Heart right ventricle (tissue), 16 donors: ENCODE results near the gene GLIPR2. TPM values are rescaled to one million over a fixed set of nuclear protein-coding genes. Genes with fewer than 3 reads are reported as not detected.

ENCODE experiments used
- ATAC-seq, 8 donors: fragments of 200-7000 bp; cut with Tn5 transposase; one replicate each; pipeline ENCODE4 v1.9.1; 2020; ENCODE audit warnings: mild to moderate bottlenecking in 8 of 8, moderate library complexity in 8 of 8, moderate number of reproducible peaks in 1 of 8
- DNase-seq, 2 donors: peaks; one replicate each; pipeline ENCODE4 v3.0.0-alpha.2; 2020
- H3K27ac ChIP-seq, 10 donors: fragments of 200-600 bp; sonication (generic) in 2 of 10; one replicate each; pipeline versions ENCODE4 v1.5.0 to v1.8.0; 2020 to 2022; ENCODE audit warnings: mild to moderate bottlenecking in 3 of 10
- H3K27me3 ChIP-seq, 7 donors: fragments of 200-600 bp; one replicate each; pipeline ENCODE4 v1.8.0; 2021 to 2022; ENCODE audit warnings: mild to moderate bottlenecking in 2 of 7
- H3K36me3 ChIP-seq, 9 donors: fragments of 200-600 bp; sonication (generic) in 1 of 9; one replicate each; pipeline versions ENCODE4 v1.5.0 to v1.8.0; 2020 to 2022; ENCODE audit warnings: mild to moderate bottlenecking in 2 of 9
- H3K4me1 ChIP-seq, 9 donors: fragments of 200-600 bp; sonication (generic) in 1 of 9; one replicate each; pipeline versions ENCODE4 v1.5.0 to v1.8.0; 2020 to 2022; ENCODE audit warnings: mild to moderate bottlenecking in 4 of 9
- H3K4me3 ChIP-seq, 10 donors: fragments of 200-600 bp; sonication (generic) in 2 of 10; one replicate each; pipeline versions ENCODE4 v1.5.0 to v1.8.0; 2020 to 2022; ENCODE audit warnings: mild to moderate bottlenecking in 7 of 10, moderate library complexity in 2 of 10
- H3K9me3 ChIP-seq, 11 donors: fragments of 200-600 bp in 10 of 11; sonication (generic) in 2 of 11; one replicate each; pipeline versions ENCODE4 v1.5.0 to v1.8.0; 2013 to 2022; ENCODE audit warnings: mild to moderate bottlenecking in 2 of 11, control low read depth in 1 of 11, moderate library complexity in 1 of 11
- CTCF ChIP-seq, 9 donors: fragments of 200-600 bp; sonication (generic) in 2 of 9; IDR thresholded peaks; one replicate each; pipeline versions ENCODE4 v1.5.0 to v1.8.0; 2021 to 2022; ENCODE audit warnings: antibody characterized with exemption in 9 of 9, mild to moderate bottlenecking in 5 of 9, moderate library complexity in 1 of 9
- WGBS, 2 donors: extraction: QIAGEN DNeasy Blood & Tissue Kit; methylation state at CpG; one replicate each; pipeline ENCODE4 v1.1.7; 2013; ENCODE audit warnings: inconsistent platforms in 1 of 2; 5-methylcytosine and 5-hydroxymethylcytosine counted together
- intact Hi-C, 10 donors: fragments of 100-400 bp; cut with DNase I; formaldehyde crosslinking; loops; one replicate each; pipeline versions ENCODE4 v1.11.1 to v1.14.2; 2022
- polyA plus RNA-seq, 2 donors: library from polyadenylated mRNA; stranded (reverse); fragments of 200-250 nt; gene quantifications; one replicate each; pipeline ENCODE4 v1.2.3, GENCODE V29; 2013
- total RNA-seq, 10 donors: library from RNA; stranded (reverse); fragmentation: NEBNext Ultra II Directional in 3 of 10; extraction: Animal tissue kit (Norgen Biotek cat#: 25700) in 3 of 10; gene quantifications; one replicate each; pipeline versions ENCODE4 v1.2.1 to v1.2.4, GENCODE V29; 2021 to 2023
- donor health status: Arrhythmogenic right ventricular cardiomyopathy.
- donor health status: ischemic (EF 13 %, LVEDD 7.1; RV severe dilation, severe dysfunction).
- donor health status: healthy with polysubstance abuse.
- donor health status: DM: no; HTN: yes; CAD: no.
- donor health status: DM: no; HTN: no; CAD: no.
- donor health status: ischemic (EF 25% LVEDD 6.9; RV normal size, moderate dysfunction).
- donor health status: ischemic (EF 25% LVEDD 5.7; RV mildly dilated, moderate dysfunction).
- donor health status: healthy.
- donor health status: DM: yes; HTN: yes; CAD: no.
- donor health status: Ischemic cardiomyopathy.
- donor health status: ischemic (EF 35%, LVEDD 5.7; RV mildly dilated, moderate dysfunction).
- donor health status: nonischemic (EF 11% LVEDD 7.7; RV severe dilation, severe dysfunction).
- donor health status: DM: yes; HTN: yes; CAD: no.
- donor health status: PGD.
- donor health status: ischemic (EF 29% LVEDD 5.4; RV normal size, mild dysfunction).
- donor health status: nonischemic (EF 23%, LVEDD 6.1; RV moderate dilation, normal function).

The GLIPR2 gene
- total and polyA plus RNA-seq, 12 donors, result 4.7 to 19.2 (median 7.1) TPM

GRCh38 chr9:36162211-36162738, 25.7 kb downstream of the GLIPR2 start:
- ATAC-seq (no peak), DNase-seq (no peak)
- WGBS, 2 donors, result 90 to 92% methylated on average over 17 of the region's 17 CpGs
- H3K27ac ChIP-seq, result peak overlapping the region in 9 of 10 donors; percentile 52 to 90 (median 77)
- intact Hi-C loops, result loop anchor here in 2 of 10 donors (10.0 kb wide), 2 partner anchors 147 to 207 kb away; partner anchors contain the start of gene OR2S2 (in 2 of the 2)
- peaks cover 0 to 6% (median 0%) of the 10 kb centered on the region in 7 donors for H3K27me3 ChIP-seq
- no peaks in the 10 kb centered on the region for H3K9me3 ChIP-seq
- H3K4me3 ChIP-seq, result no peak overlapping the region
- H3K4me1 ChIP-seq, result peaks cover 8 to 67% (median 30%) of the 10 kb centered on the region in 9 donors
- no peak for TF ChIP-seq CTCF (IDR thresholded peaks at IDR 0.05)
- H3K36me3 ChIP-seq, result peaks cover 0 to 27% (median 0%) of the 10 kb centered on the region in 9 donors

- Histone ChIP-seq H3K27ac (peak overlapping the region; percentile 52 to 90 (median 78)), H3K27me3 (peaks cover 0 to 6% (median 0%) of the 10 kb centered on the region in 7 donors), H3K4me1 (peaks cover 8 to 60% (median 30%) of the 10 kb centered on the region in 9 donors), H3K36me3 (peaks cover 0 to 25% (median 0%) of the 10 kb centered on the region in 9 donors), H3K9me3 (no peaks in the 10 kb centered on the region), H3K4me3 (no peak overlapping the region)
- no peak for TF ChIP-seq CTCF (IDR thresholded peaks at IDR 0.05)
- ATAC-seq (peak; percentile 51 to 76 (median 72)), DNase-seq (peak; percentile 71 to 74)
- intact Hi-C loops, result loop anchor here in 2 of 10 donors (10.0 kb wide), 2 partner anchors 148 to 208 kb away; partner anchors contain the start of gene OR2S2 (in 2 of the 2)
- 31 to 33% methylated on average over 9 of the region's 9 CpGs for WGBS, 2 donors
Observed at GRCh38 chr9:36163049-36163785, 26.7 kb downstream of the GLIPR2 start.

DNA sequence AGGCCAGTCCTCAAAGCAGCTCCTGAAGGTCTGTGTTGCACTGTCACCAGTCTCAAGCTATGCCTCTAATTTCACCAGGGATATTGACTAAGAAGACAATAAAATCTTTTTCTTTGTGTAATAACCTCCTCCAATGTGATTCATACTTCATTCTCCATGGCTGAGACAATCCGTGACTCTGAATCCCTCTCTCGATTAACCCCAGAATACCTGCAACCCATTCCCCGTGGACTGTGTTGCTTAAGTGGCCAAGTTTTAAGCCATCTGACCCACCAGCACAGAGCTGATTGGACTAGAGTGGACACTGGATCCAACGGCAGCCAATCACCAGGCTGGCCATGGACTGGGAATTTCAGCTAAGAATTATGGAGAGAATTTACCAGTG, 27.2 kb downstream of the GLIPR2 start:
- H3K27ac ChIP-seq, result peak overlapping the region; percentile 52 to 90 (median 78)
- H3K36me3 ChIP-seq, result peaks cover 0 to 21% (median 0%) of the 10 kb centered on the region in 9 donors
- no peaks in the 10 kb centered on the region for H3K9me3 ChIP-seq
- DNase-seq (no peak), ATAC-seq (peak in 1 of 8 donors; percentile 4)
- WGBS, 2 donors, result 64 to 67% methylated on average over 4 of the region's 4 CpGs
- H3K27me3 ChIP-seq, result peaks cover 0 to 6% (median 0%) of the 10 kb centered on the region in 7 donors
- intact Hi-C loops, result loop anchor here in 2 of 10 donors (10.0 kb wide), 2 partner anchors 149 to 209 kb away; partner anchors contain the start of gene OR2S2 (in 2 of the 2)
- H3K4me3 ChIP-seq, result no peak overlapping the region
- H3K4me1 ChIP-seq, result peaks cover 8 to 55% (median 28%) of the 10 kb centered on the region in 9 donors
- no peak for TF ChIP-seq CTCF (IDR thresholded peaks at IDR 0.05)

GRCh38 chr9:36164372-36164771, 27.8 kb downstream of the GLIPR2 start:
- WGBS, 2 donors, result 78 to 79% methylated on average over 6 of the region's 6 CpGs
- peaks cover 0 to 6% (median 0%) of the 10 kb centered on the region in 7 donors for H3K27me3 ChIP-seq
- peak overlapping the region in 7 of 10 donors; percentile 25 to 90 (median 74) for H3K27ac ChIP-seq
- peaks cover 0 to 21% (median 0%) of the 10 kb centered on the region in 9 donors for H3K36me3 ChIP-seq
- ATAC-seq, result no peak
- no peaks in the 10 kb centered on the region for H3K9me3 ChIP-seq
- TF ChIP-seq CTCF (IDR thresholded peaks at IDR 0.05), result no peak
- no peak for DNase-seq
- peaks cover 8 to 53% (median 22%) of the 10 kb centered on the region in 9 donors for H3K4me1 ChIP-seq
- intact Hi-C loops, result loop anchor here in 2 of 10 donors (10.0 kb wide), 2 partner anchors 150 to 210 kb away; partner anchors contain the start of gene OR2S2 (in 2 of the 2)
- no peak overlapping the region for H3K4me3 ChIP-seq
